H1 (cell line): ENCODE results near the gene RPS3. TPM values are rescaled to one million over a fixed set of nuclear protein-coding genes. Genes with fewer than 3 reads are reported as not detected.

Experiments used
- E2F6 ChIP-seq: IDR thresholded peaks from 2 replicates; pipeline ENCODE4 v1.6.1; 2012; ENCODE audit warnings: inconsistent platforms
- MAX ChIP-seq: IDR thresholded peaks from 2 replicates; pipeline ENCODE4 v1.6.1; 2012; ENCODE audit warnings: inconsistent platforms
- SAP30 ChIP-seq: fragments of 300-600 bp; sonication (generic); IDR thresholded peaks from 2 replicates; pipeline ENCODE4 v1.7.1; 2012; ENCODE audit warnings: low read length, moderate library complexity, mild to moderate bottlenecking, inconsistent platforms; ENCODE audit not compliant: insufficient read depth, insufficient replicate concordance
- USF2 ChIP-seq: IDR thresholded peaks from 2 replicates; pipeline ENCODE4 v1.6.1; 2011; ENCODE audit warnings: low read length, improper control_type of control experiment
- polyA plus RNA-seq, 7 experiments: library from polyadenylated mRNA; depleted of rRNA in 3 of 7; stranded (reverse) in 5 of 7; unstranded in 2 of 7; fragments of >200 nt in 5 of 7; fragments of 200-250 nt in 2 of 7; gene quantifications; 1 replicate in 5 of 7; 2 replicates in 1 of 7; 4 replicates in 1 of 7; pipeline versions ENCODE4 v1.2.1 to v1.2.3, GENCODE V29; 2011 to 2013; ENCODE audit warnings: missing spikeins in 2 of 7, mixed read lengths in 2 of 7
- total RNA-seq: library from RNA; stranded (reverse); fragmentation: NEBNext Ultra II Directional; extraction: Animal tissue kit (Norgen Biotek cat#: 25700); gene quantifications from 2 replicates; pipeline ENCODE4 v1.2.1, GENCODE V29; 2021

The RPS3 gene
- total and polyA plus RNA-seq, 2 of the 8 experiments (the other 6 are each of a cell fraction or from before 2014, with no cell fraction given): 3,813 to 4,194 TPM

- no peak for TF ChIP-seq USF2
- TF ChIP-seq SAP30: no peak
- no peak for TF ChIP-seq MAX
- peak; percentile 99 for TF ChIP-seq E2F6
Observed at GRCh38 chr11:75429641-75429901, 30.3 kb downstream of the RPS3 start (continued).
